Measurements from ENCODE around the gene HES5. TPM values are rescaled to one million over a fixed set of nuclear protein-coding genes. Genes with fewer than 3 reads are reported as not detected.

Gene HES5
- total and polyA plus RNA-seq, 2 of the 13 experiments (the other 11 are each of a cell fraction or from before 2014, with no cell fraction given) = not detected

GRCh38 chr1:2516124-2516523, 13.9 kb downstream of the HES5 start:
- no peak overlapping the region for H3K4me2 ChIP-seq (ENCODE audit: low read depth, low read length)
- TF ChIP-seq ZMAT5 (CRISPR knock-in tag; IDR thresholded peaks at IDR 0.05; ENCODE audit: borderline replicate concordance, low read depth) = no peak
- no peak for TF ChIP-seq TRAFD1 (CRISPR knock-in tag; IDR thresholded peaks at IDR 0.05; ENCODE audit: borderline replicate concordance)
- no peak overlapping the region for H3K4me3 ChIP-seq (replicated peaks in 1 of 3; ENCODE audit: insufficient read depth in 1 of 3, low read depth in 2 of 3, low read length in 3 of 3)
- intact Hi-C loops (cut with micrococcal nuclease; ENCODE audit: unreplicated experiment) (no loop called here), in situ Hi-C loops (cut with HindIII; ENCODE audit: extremely low pct_ligation_motif_present, low pct_unique_long_range_greater_than_20kb) (loop anchor here (25.0 kb wide), 1 partner anchor 329 kb away; the partner anchor contains the start of gene FAAP20)
- H3K27me3 ChIP-seq (ENCODE audit: control insufficient read depth in 1 of 2, insufficient read depth in 2 of 2, low read length in 2 of 2) = no peaks in the 10 kb centered on the region
- BruUV-seq (replicated peaks) = no TSS peak
- ATAC-seq (no peak), FAIRE-seq (no peak), DNase-seq (ENCODE audit: low spot score) (no peak)
- H4K20me1 ChIP-seq (ENCODE audit: insufficient read depth, low read length) = no peaks in the 10 kb centered on the region
- H3K27ac ChIP-seq (ENCODE audit: extremely low read length, insufficient read depth, low read length) = no peak overlapping the region
- 91% methylated on average over 14 of the region's 17 CpGs for WGBS (ENCODE audit: low lambda C conversion rate)
- CTCF ChIA-PET (ENCODE audit: low intra/inter-chr PET ratio, low total read pairs) = no interaction called here
- peaks cover 35 to 77% of the 10 kb centered on the region in 2 experiments for H3K36me3 ChIP-seq (replicated peaks in 1 of 2; ENCODE audit: control insufficient read depth in 1 of 2, insufficient read depth in 2 of 2, low read length in 2 of 2)
- no peaks in the 10 kb centered on the region for H3K9me3 ChIP-seq (ENCODE audit: low read length)
- H3K4me1 ChIP-seq (ENCODE audit: insufficient read depth, low read length) = no peaks in the 10 kb centered on the region
- no peak overlapping the region for H3K9ac ChIP-seq (ENCODE audit: insufficient read depth, low read depth, low read length)
- H2AFZ ChIP-seq (ENCODE audit: low read length) = no peak overlapping the region
- POLR2A ChIA-PET = no interaction called here
- no peaks in the 10 kb centered on the region for H3K79me2 ChIP-seq (ENCODE audit: insufficient read depth, low read length)

GRCh38 chr1:2515763-2516080, 14.3 kb downstream of the HES5 start:
- TF ChIP-seq MBD4 (IDR thresholded peaks at IDR 0.05; ENCODE audit: borderline replicate concordance, low read length) = no peak
- TF ChIP-seq SATB2 (CRISPR knock-in tag; IDR thresholded peaks at IDR 0.05) = no peak
- TF ChIP-seq PLRG1 (conservative IDR thresholded peaks at IDR 0.05) = no peak
- TF ChIP-seq CENPX (CRISPR knock-in tag; IDR thresholded peaks at IDR 0.05) = no peak
- TF ChIP-seq KLF6 (CRISPR knock-in tag; IDR thresholded peaks at IDR 0.05) = no peak
- no peak for TF ChIP-seq SP5 (CRISPR knock-in tag; IDR thresholded peaks at IDR 0.05; ENCODE audit: borderline replicate concordance, low read depth)
- TF ChIP-seq LBX2 (CRISPR knock-in tag; IDR thresholded peaks at IDR 0.05; ENCODE audit: borderline replicate concordance) = no peak
- no peaks in the 10 kb centered on the region for H3K9me3 ChIP-seq (ENCODE audit: low read length)
- no peaks in the 10 kb centered on the region for H3K4me1 ChIP-seq (ENCODE audit: insufficient read depth, low read length)
- no TSS peak for BruUV-seq (replicated peaks)
- FAIRE-seq (no peak), DNase-seq (ENCODE audit: low spot score) (no peak), ATAC-seq (no peak)
- H3K79me2 ChIP-seq (ENCODE audit: insufficient read depth, low read length) = no peaks in the 10 kb centered on the region
- in situ Hi-C loops (cut with HindIII; ENCODE audit: extremely low pct_ligation_motif_present, low pct_unique_long_range_greater_than_20kb) (loop anchor here (25.0 kb wide), 1 partner anchor 328 kb away; the partner anchor contains the start of gene FAAP20), intact Hi-C loops (cut with micrococcal nuclease; ENCODE audit: unreplicated experiment) (no loop called here)
- H3K27me3 ChIP-seq (ENCODE audit: control insufficient read depth in 1 of 2, insufficient read depth in 2 of 2, low read length in 2 of 2) = no peaks in the 10 kb centered on the region
- peaks cover 32 to 76% of the 10 kb centered on the region in 2 experiments for H3K36me3 ChIP-seq (replicated peaks in 1 of 2; ENCODE audit: control insufficient read depth in 1 of 2, insufficient read depth in 2 of 2, low read length in 2 of 2)
- ChIA-PET POLR2A (no interaction called here), CTCF (ENCODE audit: low intra/inter-chr PET ratio, low total read pairs) (no interaction called here)
- 98% methylated on average over 4 of the region's 11 CpGs for WGBS (ENCODE audit: low lambda C conversion rate)
- H2AFZ ChIP-seq (ENCODE audit: low read length) = no peak overlapping the region
- no peak overlapping the region for H3K4me2 ChIP-seq (ENCODE audit: low read depth, low read length)
- no peak overlapping the region for H3K9ac ChIP-seq (ENCODE audit: insufficient read depth, low read depth, low read length)
- H3K27ac ChIP-seq (ENCODE audit: extremely low read length, insufficient read depth, low read length) = no peak overlapping the region
- H4K20me1 ChIP-seq (ENCODE audit: insufficient read depth, low read length) = no peaks in the 10 kb centered on the region
- no peak overlapping the region for H3K4me3 ChIP-seq (replicated peaks in 1 of 3; ENCODE audit: insufficient read depth in 1 of 3, low read depth in 2 of 3, low read length in 3 of 3)

Measured in HepG2 (cell line).